Esophagus squamous epithelium (tissue), 4 donors: ENCODE results near the gene GP1BB.

Experiments
- POLR2A ChIP-seq, 4 donors: fragments of 450-650 bp; IDR thresholded peaks; one replicate each; pipeline ENCODE4 v1.6.1; 2017; ENCODE audit warnings: antibody characterized with exemption in 4 of 4, mild to moderate bottlenecking in 4 of 4, moderate library complexity in 3 of 4
- TF ChIP-seq, protein P1 (sequence below), 6 experiments: fragments of 450-650 bp in 4 of 6; fragments of 200-600 bp in 2 of 6; sonication (generic) in 2 of 6; IDR thresholded peaks; one replicate each; pipeline ENCODE4 v1.5.1; 2016 to 2019; ENCODE audit warnings: antibody characterized with exemption in 6 of 6, mild to moderate bottlenecking in 4 of 6, moderate library complexity in 4 of 6

DNA sequence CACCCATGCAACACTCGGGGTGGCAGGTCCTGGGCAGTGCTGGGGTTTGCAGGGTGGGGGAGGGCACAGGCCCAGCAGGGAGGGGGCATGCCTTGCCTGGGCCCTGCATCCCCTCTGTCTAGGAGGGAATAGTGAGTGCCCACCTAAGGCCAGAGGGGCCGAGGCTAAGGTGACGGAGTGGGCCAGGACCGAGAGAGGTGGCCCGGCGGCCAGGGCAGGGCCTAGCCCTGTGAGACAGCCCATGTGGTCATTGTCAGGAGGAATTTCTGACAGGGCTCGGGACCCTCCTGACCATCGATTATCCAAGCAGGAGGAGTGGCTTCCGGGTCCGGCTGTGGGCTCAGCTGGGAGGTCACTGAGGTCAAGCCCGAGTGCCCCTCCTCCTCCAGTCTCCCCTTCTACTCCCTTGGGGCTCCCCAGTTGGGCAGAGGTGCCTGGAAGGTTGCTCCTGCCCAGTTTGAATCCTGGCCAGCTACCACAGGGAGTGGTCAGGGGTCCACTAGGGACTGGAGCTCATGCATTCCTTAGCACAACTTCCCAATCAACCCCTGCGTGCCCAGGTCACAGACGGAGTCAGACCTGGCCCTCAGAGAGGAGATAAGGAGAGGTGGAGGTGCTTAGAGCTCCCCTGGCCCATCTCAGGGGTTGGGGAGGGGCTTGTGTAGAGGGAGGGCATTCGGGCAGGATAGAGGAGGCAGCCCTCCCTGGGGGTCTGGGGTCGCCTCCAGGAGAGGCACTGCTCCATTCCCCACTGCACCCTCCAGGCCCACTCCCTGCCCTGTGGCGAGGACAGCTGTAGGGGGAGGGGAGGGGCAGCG is 14.7 kb downstream of the GP1BB start:
- no peak for TF ChIP-seq POLR2A (IDR thresholded peaks at IDR 0.05)
- TF ChIP-seq, protein P1, sequence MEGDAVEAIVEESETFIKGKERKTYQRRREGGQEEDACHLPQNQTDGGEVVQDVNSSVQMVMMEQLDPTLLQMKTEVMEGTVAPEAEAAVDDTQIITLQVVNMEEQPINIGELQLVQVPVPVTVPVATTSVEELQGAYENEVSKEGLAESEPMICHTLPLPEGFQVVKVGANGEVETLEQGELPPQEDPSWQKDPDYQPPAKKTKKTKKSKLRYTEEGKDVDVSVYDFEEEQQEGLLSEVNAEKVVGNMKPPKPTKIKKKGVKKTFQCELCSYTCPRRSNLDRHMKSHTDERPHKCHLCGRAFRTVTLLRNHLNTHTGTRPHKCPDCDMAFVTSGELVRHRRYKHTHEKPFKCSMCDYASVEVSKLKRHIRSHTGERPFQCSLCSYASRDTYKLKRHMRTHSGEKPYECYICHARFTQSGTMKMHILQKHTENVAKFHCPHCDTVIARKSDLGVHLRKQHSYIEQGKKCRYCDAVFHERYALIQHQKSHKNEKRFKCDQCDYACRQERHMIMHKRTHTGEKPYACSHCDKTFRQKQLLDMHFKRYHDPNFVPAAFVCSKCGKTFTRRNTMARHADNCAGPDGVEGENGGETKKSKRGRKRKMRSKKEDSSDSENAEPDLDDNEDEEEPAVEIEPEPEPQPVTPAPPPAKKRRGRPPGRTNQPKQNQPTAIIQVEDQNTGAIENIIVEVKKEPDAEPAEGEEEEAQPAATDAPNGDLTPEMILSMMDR (IDR thresholded peaks at IDR 0.05) = no peak
